GM12865 (cell line): ENCODE results near the gene PDXDC1.
"Not testable (repeated sequence)": the region's sequence is repeated elsewhere in the genome, so short reads cannot be mapped to it uniquely, and the experiment has no call there.

ENCODE experiments used
- DNase-seq: peaks from one replicate; pipeline ENCODE4 v3.0.0; 2010; ENCODE audit warnings: low read depth
- H3K4me3 ChIP-seq: 2 replicates; pipeline ENCODE4 v1.5.1; 2011; ENCODE audit warnings: mild to moderate bottlenecking, low read depth, low read length, control low read depth
- CTCF ChIP-seq: IDR thresholded peaks from 2 replicates; pipeline ENCODE4 v1.5.1; 2011; ENCODE audit warnings: low read length, control low read depth, low read depth, inconsistent platforms; ENCODE audit not compliant: insufficient read depth; ENCODE audit errors: missing control alignments

The PDXDC1 gene

DNA sequence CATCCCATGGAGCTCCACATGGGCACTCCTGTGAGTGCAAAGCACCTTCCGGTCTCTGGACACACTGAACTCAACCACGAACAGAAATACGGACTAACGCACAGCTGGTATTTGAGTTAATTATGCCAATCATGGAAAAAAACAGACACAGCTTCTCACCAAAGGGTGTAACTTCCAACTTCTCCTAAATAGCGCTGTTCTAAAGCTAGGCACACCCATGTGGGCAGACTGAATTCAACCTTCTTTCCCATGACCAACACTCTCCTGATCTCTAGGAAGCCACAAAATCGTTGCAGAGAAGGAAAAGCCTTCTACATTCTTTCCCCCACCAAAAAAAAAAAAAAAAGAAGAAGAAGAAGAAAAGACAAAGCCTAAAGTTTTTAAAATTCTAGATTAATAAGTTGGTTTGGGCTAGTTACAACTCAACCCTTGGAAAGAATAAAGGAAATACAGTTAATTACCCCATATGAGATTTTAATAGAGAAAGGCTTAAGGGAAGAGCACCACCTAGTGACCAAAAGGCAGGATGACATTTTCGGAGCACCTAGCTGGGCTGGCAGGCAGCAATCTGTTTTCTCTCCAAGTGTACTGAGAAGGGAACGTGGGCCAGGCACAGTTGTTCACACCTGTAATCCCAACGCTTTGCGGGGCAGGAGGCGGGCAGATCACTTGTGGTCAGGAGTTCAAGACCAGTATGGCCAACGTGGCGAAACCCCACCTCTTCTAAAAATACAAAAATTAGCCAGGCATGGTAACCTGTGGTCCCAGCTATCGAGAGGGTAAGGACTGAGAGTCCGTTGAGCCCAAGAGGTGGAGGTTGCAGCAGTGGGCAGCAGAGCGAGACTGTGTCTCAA lies 97.3 kb downstream of the PDXDC1 start:
- H3K4me3 ChIP-seq: not testable (repeated sequence)
- peak; percentile 35 for DNase-seq
- TF ChIP-seq CTCF: peak; percentile 3

GRCh38 chr16:15073101-15073500 lies 98.3 kb downstream of the PDXDC1 start:
- TF ChIP-seq CTCF: no peak
- no peak overlapping the region for H3K4me3 ChIP-seq
- DNase-seq: no peak

DNA sequence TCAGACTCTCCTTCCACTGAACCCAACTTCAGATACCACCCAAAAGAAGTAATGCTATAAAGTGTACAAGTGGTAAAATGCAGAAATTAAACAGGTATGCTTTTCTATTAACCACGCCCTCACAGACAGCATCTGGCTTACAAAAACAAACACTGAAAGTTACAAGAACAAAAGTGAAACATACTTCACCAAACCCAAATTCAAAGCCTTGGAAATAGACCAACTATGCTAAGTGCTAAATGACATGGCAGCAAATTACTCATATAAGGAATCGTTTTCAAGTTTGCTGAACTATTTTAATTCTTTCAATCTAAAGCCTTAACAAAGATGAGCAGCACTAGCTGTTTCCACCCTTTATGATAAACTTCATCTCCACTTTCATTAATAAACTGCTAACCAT lies 101.3 kb downstream of the PDXDC1 start:
- not testable (repeated sequence) for DNase-seq, H3K4me3 ChIP-seq

GRCh38 chr16:15080883-15081282 lies 106.1 kb downstream of the PDXDC1 start:
- not testable (repeated sequence) for H3K4me3 ChIP-seq, DNase-seq

DNA sequence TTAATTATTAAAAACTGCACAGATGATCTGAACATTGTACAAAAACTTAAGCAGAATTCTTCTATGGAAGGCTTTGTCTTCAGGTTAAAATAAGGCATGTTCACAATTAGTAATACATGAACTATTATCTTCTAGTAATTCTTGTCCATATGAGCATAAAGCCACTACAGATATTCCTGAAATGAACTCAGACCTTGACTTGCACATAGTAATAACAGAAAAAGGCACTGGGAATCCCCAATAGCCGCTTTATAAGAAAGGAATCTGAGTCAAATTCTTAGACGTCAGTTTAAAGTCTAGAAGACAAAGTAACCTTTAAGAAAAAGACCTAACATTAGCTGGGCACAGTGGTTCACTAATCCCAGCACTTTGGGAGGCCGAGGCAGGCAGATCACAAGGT lies 108.0 kb downstream of the PDXDC1 start:
- DNase-seq: peak; percentile 26
- not testable (repeated sequence) for H3K4me3 ChIP-seq

GRCh38 chr16:15090663-15091269 lies 115.9 kb downstream of the PDXDC1 start:
- DNase-seq, H3K4me3 ChIP-seq: not testable (repeated sequence)

DNA sequence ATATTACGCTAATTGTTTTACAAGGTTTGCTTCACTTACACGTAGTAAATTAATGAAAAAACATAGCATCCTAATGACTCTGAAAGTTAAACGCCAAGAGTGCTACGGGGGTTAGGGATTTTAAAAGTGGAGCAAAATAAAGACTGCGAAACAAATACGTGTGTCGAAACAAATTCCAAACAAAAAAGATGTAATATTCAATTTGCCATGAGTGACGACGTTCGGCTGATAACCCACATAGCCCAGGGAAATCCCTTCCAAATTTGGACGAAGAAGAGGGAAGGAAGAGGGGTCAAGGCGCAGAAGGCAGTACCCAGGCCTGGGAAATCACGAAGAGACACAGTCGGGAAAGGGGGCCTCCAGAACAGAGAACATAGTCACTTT lies 118.7 kb downstream of the PDXDC1 start:
- peak overlapping the region; percentile 77 for H3K4me3 ChIP-seq
- not testable (repeated sequence) for DNase-seq

DNA sequence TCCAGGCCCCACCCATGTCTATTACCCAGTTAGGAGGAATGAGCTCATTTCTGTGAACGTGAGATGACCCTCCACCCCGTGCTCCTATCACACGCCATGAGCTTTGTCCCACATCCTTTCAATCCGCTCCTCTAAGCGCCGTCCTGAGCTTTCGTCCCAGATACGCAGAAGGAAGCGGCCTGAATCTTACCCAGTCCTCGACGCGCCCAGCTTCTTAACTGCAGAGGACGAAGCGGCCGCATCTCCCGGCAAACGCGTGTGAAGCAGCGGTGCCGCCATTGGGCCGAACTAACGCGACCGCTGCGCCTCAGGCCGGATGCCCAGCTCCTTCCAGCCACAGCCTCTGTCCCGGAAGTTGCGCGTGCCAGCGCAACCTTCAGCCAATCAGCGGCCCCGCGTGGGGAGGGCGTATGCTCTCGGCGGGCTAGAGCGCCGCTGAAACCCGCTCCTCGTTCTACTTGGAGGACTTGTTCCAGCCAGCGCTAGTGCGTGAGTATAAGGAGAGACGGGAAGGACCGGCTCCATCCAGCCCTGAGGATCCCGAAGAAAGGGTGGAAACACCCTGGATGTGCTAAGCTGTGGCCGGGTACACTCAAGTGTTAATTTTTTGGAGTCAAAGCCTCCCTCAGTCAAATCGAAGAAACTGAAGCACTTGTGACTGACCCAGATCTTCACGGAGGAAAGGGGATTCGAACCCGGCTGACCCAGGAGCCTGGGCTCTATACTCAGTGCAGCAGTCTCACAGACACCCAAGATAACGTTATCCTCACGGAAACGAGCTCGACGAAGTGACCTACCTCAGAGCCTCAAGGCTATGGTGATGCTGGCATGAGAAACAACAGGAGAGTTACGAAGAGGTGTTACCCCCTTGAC lies 119.4 kb downstream of the PDXDC1 start, which contains the start of gene RRN3:
Gene RRN3, minus strand, starts transcription at position 318 of the 873 bp plus-strand sequence. Its CDS starts 39 bp downstream, at position 279.
- DNase-seq: peak; percentile 94
- H3K4me3 ChIP-seq: peak within 1 kb of the TSS; percentile 77

DNA sequence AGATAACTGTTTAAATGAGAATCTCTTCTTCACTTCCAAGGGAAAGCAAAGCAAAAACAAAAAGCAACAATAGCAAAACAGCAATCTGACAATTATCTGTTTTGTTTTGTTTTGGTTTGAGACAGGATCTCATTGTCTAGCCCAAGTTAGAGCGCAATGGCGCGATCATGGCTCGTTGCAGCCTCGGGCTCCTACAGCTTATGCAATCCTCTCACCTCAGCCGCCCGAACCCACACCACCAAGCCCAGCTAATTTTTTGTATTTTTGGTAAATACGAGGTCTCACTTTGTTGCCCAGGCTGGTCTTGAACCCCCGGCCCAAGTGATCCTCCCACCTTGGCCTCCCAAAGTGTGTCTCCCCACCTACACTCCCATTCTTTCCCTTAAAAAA lies 121.8 kb downstream of the PDXDC1 start:
- DNase-seq, H3K4me3 ChIP-seq: not testable (repeated sequence)

DNA sequence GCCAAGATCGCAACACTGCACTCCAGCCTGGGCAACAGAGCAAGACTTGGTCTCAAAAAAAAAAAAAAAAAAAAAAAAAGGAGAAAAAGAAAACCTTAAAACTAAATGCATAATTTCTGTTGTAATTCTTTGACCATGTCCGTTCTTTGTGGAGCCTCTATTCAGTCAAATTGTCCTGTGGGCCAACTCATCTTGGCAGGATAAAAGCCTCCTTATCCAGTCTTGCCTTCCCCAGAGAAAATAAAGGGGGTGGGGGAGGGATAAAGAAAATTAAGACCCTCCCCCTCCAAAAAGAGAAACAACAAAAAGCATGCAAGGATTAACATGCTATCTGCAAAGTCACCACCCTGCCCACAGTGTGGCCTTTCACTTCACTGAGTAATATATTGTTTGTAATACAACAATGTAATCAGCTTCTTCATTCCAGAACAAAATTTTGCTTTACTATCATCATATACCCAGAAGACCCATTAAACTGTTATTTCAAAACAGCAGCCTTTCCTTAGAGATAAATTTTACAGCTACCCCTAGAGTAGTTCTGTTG lies 124.6 kb downstream of the PDXDC1 start:
- H3K4me3 ChIP-seq, DNase-seq: not testable (repeated sequence)

DNA sequence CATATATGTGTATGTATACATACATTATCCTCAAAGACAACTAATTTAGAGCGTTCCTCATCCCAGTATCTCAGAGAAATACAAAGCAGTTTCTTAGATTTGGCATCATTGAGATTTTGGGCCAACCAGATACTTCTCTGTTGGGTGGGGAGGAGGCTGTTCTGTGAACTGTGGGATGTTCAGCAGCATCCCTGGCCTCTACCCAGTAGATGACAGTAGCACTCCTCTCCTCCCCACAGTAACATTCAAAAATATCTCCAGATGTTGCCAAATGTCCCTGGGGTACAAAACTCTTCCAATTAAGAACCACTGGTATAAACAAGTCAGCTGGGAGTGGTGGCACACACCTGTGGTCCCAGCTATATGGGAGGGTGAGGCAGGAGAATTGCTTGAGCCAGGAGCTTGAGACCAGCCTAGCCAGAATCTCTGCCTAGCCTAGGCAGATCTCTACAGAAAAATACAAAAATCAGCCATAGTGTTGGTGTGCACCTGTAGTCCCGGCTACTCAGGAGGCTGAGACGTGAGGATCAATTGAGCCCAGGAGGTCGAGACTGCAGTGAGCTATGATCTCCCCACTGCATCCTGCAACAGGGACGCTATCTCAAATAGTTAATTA lies 125.7 kb downstream of the PDXDC1 start:
- not testable (repeated sequence) for H3K4me3 ChIP-seq, DNase-seq

DNA sequence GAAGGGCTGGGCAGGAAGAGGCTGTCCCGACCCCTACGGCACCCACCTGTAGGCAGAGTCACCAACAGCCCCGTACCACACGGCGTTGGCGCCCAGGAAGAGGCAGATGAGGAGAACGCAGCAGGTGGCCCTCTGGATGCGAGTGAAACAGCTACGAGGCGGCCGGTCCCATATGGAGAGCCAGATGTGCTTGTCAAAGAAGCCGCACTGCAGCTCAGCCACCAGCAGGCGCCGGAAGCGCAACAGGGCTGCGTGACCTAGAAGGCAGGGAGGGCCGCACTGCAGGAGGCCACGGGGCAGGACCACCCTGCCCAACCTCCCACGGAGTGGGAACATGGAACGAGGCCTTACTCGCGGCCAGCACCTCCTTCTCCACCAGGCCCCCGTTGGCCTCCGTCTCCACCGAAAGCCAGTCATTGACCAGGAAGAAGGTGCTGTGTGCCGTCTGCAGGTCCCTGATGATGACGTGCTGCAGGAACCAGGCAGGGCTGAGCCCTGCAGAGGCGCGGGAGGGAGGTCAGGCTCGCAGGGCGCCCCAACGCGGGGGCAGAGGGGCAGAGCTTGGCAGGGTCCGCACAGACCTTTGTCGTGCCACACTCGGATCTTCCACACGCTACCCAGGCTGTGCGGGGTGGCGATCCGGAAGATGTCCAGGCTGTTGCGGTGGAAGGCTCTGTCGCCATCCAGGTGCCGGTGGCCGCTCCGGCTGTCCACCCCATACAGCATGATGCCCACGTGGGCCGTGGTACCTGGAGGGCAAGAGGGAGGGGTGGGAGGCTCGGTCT lies 153.0 kb downstream of the PDXDC1 start:
- H3K4me3 ChIP-seq, DNase-seq: not testable (repeated sequence)

- H3K4me3 ChIP-seq, DNase-seq: not testable (repeated sequence)
Measured at GRCh38 chr16:15130256-15130932, 155.6 kb downstream of the PDXDC1 start.

GRCh38 chr16:15130943-15131700 lies 156.3 kb downstream of the PDXDC1 start:
- DNase-seq, H3K4me3 ChIP-seq: not testable (repeated sequence)
